Mucosa of descending colon (tissue), 3 donors: ENCODE measurements around the gene COMMD3. TPM values are rescaled to one million over a fixed set of nuclear protein-coding genes. Genes with fewer than 3 reads are reported as not detected.

Experiments used
- ATAC-seq: fragments of 200-7000 bp; cut with Tn5 transposase; one replicate; pipeline ENCODE4 v1.9.1; 2020; ENCODE audit warnings: mild to moderate bottlenecking, moderate library complexity
- DNase-seq, 3 donors: peaks; one replicate each; pipeline ENCODE4 v3.0.0-alpha.2; 2020
- H3K36me3 ChIP-seq: fragments of 200-600 bp; one replicate; pipeline ENCODE4 v1.8.0; 2021; ENCODE audit warnings: low read depth, mild to moderate bottlenecking
- H3K4me1 ChIP-seq: fragments of 200-600 bp; one replicate; pipeline ENCODE4 v1.8.0; 2021; ENCODE audit warnings: low read depth, mild to moderate bottlenecking
- H3K4me3 ChIP-seq: fragments of 200-600 bp; one replicate; pipeline ENCODE4 v1.8.0; 2021; ENCODE audit warnings: mild to moderate bottlenecking
- H3K9me3 ChIP-seq: fragments of 200-600 bp; one replicate; pipeline ENCODE4 v1.8.0; 2021; ENCODE audit warnings: mild to moderate bottlenecking
- CTCF ChIP-seq: fragments of 200-600 bp; IDR thresholded peaks from one replicate; pipeline ENCODE4 v1.8.0; 2022; ENCODE audit warnings: antibody characterized with exemption, mild to moderate bottlenecking
- intact Hi-C, 2 donors: fragments of 100-400 bp; cut with DNase I in 1 of 2; cut with micrococcal nuclease in 1 of 2; formaldehyde crosslinking; loops; one replicate each; pipeline versions ENCODE4 v1.11.0 to v1.11.1; 2022; cut with DNase I, micrococcal nuclease
- total RNA-seq, 3 donors: library from RNA; stranded (reverse); fragmentation: NEBNext Ultra II Directional in 2 of 3; extraction: Animal tissue kit (Norgen Biotek cat#: 25700) in 2 of 3; gene quantifications; one replicate each; pipeline versions ENCODE4 v1.2.1 to v1.2.4, GENCODE V29; 2021 to 2023
- donor health status: DM: no; HTN: no; CAD: no; lungs with moderate emphysema.
- donor health status: DM: no; HTN: no; CAD: no.
- donor health status: DM: no; HTN: yes; CAD: no.

The COMMD3 gene
- total RNA-seq, 3 donors from 2014 or later, result 48.4 to 56.5 (median 51.2) TPM

- no peak overlapping the region for H3K4me3 ChIP-seq
- intact Hi-C loops, result loop anchor here in 1 of 2 donors (5.0 kb wide), 1 partner anchor 72 kb away; no protein-coding TSS in a partner anchor
Measured at GRCh38 chr10:22324413-22324812, 8.2 kb downstream of the COMMD3 start.

GRCh38 chr10:22324893-22325271 is 8.7 kb downstream of the COMMD3 start:
- intact Hi-C loops, result loop anchor here in 1 of 2 donors (5.0 kb wide), 1 partner anchor 73 kb away; no protein-coding TSS in a partner anchor
- TF ChIP-seq CTCF, result no peak
- DNase-seq, result no peak
- peaks cover 4% of the 10 kb centered on the region for H3K36me3 ChIP-seq
- ATAC-seq, result no peak
- no peaks in the 10 kb centered on the region for H3K9me3 ChIP-seq
- peak overlapping the region; percentile 31 for H3K4me3 ChIP-seq
- peaks cover 20% of the 10 kb centered on the region for H3K4me1 ChIP-seq

More at GRCh38 chr10:22324413-22324812, 8.2 kb downstream of the COMMD3 start:
- no peak for TF ChIP-seq CTCF
- peaks cover 25% of the 10 kb centered on the region for H3K4me1 ChIP-seq
- H3K9me3 ChIP-seq, result no peaks in the 10 kb centered on the region
- peaks cover 4% of the 10 kb centered on the region for H3K36me3 ChIP-seq
- DNase-seq (no peak), ATAC-seq (no peak)

GRCh38 chr10:22325272-22326144 is 9.3 kb downstream of the COMMD3 start:
- TF ChIP-seq CTCF, result no peak
- peaks cover 4% of the 10 kb centered on the region for H3K36me3 ChIP-seq
- peak; percentile 60 for ATAC-seq
- H3K4me1 ChIP-seq, result peaks cover 19% of the 10 kb centered on the region
- H3K9me3 ChIP-seq, result no peaks in the 10 kb centered on the region
- peak overlapping the region; percentile 31 for H3K4me3 ChIP-seq
- intact Hi-C loops, result no loop called here
- DNase-seq, result peak; percentile 69 to 86 (median 80)

- Histone ChIP-seq H3K9me3 (no peaks in the 10 kb centered on the region), H3K4me1 (peaks cover 19% of the 10 kb centered on the region), H3K4me3 (peak overlapping the region; percentile 31), H3K36me3 (peaks cover 4% of the 10 kb centered on the region)
- TF ChIP-seq CTCF, result no peak
- intact Hi-C loops, result no loop called here
- ATAC-seq (no peak), DNase-seq (no peak)
Measured at GRCh38 chr10:22326145-22326702, 10.0 kb downstream of the COMMD3 start.

GRCh38 chr10:22329150-22329549 is 13.0 kb downstream of the COMMD3 start:
- intact Hi-C loops, result no loop called here
- Histone ChIP-seq H3K36me3 (peaks cover 4% of the 10 kb centered on the region), H3K4me3 (no peak overlapping the region), H3K4me1 (peaks cover 9% of the 10 kb centered on the region), H3K9me3 (no peaks in the 10 kb centered on the region)
- DNase-seq, result no peak
- no peak for ATAC-seq
- no peak for TF ChIP-seq CTCF
